Fibroblast of peridontal ligament (primary cell): Measurements from ENCODE around the gene KDM2A.
A peak's percentile ranks its signal among the peaks of the same experiment; 100 is the strongest.

Experiments
- DNase-seq: peaks from one replicate; pipeline ENCODE4 v3.0.0-alpha.2; 2010; ENCODE audit errors: extremely low read depth

KDM2A gene

DNA sequence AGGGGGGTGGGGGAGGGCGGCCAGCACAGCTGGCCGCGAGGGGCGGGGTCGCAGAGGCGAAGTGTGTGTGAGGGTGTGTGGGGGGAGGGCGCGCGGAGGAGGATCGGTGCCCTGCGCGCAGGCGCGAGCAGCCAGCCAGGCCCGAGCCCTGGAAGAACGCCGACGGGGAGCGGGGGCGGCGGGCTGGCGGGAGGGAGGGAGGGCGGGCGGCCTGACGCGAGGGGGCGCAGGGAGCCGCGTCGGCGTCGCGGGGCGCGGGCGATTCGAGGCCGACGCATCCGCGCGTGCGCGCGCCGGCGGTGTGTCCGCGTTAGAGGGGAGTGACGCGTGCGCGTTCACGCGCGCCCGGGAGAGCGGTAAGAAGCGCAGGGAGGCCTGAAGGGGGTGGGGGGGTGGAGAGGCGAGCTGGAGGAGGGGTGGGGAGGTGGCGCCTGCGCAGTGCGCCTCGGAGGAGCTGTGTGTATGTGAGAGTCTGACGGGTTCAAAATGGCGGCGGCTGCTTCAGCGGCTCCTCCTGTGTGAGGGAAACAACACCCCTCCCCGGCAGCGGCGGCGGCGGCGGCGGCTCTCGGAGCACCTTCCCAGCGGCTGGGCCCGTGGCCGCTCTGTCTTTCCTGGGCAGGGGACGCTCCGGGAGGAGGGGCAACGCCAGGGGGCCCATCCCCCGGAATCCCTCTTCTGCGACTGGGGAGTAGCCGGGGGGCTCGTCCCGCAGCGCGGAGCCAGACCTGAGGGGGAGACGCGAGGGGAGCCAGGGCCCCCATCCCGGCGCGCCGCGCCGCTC is at the start of gene KDM2A:
Gene KDM2A (plus strand): TSS at position 463 of the 784 bp plus-strand sequence. CDS start 2,054 bp downstream, outside the sequence.
- peak; percentile 97 for DNase-seq

DNA sequence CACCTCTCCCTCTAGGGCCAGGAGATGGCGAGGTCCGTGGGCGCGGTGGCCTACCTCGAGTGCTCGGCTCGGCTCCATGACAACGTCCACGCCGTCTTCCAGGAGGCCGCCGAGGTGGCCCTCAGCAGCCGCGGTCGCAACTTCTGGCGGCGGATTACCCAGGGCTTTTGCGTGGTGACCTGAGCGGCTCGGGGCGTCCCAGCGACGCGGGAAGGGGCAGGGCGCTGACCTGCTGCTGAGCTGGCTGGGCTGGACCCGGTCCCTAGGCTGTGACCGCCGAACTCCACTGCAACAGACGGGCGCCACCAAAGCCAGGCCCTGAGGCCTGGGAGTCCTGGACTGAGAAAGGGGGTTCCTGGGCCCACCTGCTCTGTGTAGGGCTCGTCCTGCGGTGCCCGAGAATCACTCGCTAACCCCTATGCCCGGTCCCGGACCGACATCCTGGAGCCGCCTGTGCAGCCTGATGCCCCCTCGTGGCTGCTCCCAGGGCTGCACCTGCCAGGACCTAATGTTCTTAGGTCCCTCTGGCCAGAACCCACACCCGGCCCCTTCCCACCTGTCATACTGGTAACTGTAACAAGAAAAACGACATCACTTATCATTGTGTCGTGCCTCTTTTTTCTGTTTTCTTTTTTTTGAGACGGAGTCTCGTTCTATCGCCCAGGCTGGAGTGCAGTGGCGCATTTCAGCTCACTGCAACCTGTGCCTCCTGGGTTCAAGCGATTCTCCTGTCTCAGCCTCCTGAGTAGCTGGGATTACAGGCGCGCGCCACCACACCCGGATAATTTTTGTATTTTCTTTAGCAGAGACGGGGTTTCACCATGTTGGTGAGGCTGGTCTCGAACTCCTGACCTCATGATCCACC is 47.4 kb upstream of the KDM2A start:
- peak; percentile 14 for DNase-seq

DNA sequence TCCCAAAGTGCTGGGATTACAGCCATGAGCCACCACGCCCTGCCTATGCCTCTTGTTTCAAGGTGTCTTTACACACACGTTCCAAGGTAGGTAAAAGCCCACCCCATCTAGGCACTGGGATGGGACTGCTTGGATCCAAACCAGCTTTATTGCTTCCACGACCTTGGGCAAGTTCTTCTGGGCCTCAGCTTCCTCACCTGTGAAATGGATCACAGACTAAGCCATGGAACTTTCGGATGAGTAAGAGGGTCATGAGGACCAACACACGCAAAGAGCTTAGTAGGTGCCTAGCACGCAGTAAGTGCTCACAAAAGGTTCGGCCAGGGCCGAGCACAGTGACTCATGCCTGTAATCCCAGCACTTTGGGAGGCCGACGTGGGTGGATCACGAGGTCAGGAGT is 46.8 kb upstream of the KDM2A start:
- DNase-seq: no peak

DNA sequence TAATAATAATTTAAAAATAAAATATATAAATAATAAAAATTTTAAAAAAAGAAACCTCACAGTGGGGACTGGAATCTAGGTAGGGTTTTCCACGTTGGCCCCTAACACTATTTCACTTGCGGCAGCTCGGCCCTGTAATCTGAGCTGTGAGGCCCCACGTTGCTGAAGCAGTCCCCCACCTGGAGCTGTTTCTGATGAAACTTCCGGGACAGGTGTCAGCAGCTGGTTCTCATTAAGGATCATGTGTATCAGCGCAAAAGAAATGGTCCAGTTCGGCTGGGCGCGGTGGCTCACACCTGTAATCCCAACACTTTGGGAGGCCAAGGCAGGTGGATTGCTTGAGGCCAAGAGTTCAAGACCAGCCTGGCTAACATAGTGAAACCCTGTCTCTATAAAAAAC is 45.2 kb upstream of the KDM2A start:
- DNase-seq: no peak

DNA sequence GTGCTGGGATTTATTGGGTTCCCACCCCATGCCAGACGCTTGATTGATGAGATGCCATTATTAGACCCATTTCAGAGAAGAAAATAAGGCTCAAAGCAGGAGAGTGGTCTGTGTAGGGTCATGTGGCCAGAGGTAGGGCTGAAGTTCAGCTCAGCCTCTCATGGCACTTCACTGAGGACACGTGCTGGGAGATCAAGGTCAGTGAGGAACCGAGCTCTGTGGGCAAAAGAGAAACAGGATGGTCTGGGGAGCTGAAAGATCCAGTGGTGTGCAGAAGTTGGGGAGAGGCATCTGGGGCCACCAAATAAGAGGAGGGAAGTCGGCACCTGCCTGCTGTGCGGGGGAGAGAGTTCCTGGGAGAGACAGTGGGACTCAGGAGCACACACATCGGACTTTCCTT is 42.9 kb upstream of the KDM2A start:
- DNase-seq: no peak

DNA sequence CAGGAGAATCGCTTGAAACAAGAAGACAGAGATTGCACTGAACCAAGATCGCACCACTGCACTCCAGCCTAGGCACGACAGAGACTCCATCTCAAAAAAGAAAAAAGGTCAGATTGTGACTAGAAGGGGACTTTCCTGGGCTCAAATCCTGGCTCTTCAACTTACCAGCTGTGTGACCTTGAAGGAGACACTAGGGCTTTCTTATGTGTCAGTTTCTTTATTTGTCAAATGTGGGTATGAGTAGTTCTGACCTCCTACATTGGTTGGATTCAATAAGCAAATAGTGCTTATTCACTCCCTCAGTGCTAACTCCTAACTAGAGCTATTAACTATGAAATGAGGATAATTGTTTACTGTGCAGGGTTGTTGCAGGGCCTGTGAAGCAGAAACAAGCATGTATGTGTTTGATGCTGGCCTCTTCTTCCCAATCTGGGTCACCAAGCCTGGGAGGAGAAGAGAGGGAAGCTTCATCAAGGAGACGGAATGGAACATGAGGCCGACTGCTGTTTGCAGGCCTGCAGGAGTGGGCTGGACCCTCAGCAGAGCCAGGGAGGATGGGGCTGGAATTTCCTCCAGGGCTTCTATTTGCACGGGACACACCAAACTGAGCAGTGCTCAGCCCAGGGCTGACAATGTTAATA is 39.9 kb upstream of the KDM2A start:
- DNase-seq: no peak

DNA sequence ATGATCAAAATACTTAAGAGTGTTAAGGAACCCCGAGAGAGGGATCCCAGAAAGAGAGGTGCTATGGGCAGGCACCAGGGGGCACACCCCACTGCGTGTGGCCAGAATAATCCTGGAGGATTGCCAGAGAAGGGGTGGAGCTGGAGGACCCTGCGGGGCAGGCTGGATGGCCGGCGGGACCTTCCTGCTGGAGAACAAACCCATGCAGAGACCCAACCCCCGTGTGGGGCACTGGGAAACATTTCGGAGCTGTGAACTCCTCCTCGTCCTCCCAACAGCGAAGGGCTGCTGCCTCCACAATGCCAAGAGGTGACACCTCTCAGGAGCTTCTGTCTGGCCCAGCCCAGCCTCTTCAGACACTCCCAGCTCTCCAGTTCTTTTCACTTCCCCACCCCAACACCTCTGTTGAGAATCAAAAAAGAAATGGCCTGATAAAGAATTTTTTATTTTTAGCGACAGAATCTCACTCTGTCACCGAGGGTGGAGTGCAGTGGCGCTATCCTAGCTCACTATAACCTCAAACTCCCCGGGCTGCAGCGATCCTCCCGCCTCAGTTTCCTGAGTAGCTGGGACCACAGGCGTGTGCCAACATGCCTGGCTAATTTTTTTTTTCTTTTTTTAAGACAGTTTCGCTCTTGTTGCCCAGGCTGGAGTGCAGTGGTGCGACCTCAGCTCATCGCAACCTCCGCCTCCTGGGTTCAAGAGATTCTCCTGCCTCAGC is 36.8 kb upstream of the KDM2A start:
- DNase-seq: peak; percentile 14

DNA sequence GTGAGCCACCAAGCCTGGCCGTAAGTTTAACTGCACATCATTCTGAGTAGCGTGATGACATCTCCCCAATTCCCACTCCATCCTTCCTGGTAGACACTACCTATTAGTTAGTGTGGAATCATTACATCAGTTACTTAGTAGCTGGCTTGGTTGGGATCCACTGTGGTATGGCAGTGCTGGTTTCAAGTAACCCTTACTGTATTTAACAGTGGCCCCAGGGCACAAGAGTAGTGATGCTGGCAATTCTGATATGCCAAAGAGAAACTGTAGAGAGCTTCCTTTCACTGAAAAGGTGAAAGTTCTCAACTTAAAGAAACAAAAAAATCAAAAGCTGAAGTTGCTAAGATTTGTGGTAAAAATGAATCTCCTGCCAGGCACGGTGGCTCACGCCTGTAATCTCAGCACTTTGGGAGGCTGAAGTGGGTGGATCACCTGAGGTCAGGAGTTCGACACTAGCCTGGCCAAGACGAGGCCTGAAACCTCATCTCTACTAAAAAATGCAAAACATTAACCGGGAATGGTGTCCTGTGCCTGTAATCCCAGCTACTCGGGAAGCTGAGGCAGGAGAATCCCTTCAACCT is 35.2 kb upstream of the KDM2A start:
- no peak for DNase-seq

DNA sequence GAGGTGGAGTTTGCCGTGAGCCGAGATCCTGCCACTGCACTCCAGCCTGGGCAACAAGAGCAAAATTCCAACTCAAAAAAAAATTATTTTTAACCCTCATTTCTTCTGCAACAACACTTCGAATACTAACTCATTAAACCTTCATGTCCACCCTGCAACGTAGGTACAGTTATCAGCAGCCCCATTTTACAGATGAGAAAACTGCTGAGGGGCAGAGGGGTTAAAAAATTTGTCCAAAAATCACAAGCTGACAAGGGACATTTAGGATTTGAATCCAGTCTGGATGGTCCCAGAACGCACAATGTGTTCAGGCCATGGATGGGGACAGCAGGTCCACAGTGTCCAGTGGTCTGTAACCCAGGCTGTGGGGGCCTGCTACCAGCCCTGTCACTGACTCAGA is 33.4 kb upstream of the KDM2A start:
- DNase-seq: no peak

DNA sequence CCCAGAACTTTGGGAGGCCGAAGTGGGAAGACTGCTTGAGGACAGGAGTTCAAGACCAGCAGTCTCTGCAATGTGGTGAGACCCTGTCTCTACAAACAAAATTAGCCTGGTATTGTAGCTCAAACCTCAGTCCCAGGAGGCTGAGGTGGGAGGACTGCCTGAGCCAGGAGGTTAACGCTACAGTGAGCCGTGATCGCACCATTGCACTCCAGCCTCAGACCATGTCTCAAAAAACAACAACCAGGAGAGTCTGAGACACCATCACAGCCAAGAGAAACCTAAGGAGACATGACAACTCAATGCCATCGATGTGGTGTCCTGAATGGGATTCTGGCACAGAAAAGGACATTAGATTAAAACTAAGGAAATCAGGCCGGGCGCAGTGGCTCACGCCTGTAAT is 28.3 kb upstream of the KDM2A start:
- DNase-seq: no peak

DNA sequence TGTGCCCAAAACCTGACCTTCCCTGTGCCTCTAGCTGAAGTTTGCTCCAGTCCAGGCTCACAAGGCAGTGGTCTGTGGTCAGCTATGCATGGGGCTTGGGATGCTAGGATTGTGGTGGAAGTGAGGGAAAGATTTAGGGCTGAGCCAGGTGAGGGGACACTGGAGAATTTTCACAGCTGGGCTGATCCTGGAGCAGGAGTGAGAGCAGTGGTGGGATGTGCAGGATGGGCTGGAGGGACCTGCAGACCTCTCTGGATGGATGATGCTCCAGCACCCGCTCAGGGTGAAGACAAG is 23.9 kb upstream of the KDM2A start:
- no peak for DNase-seq

DNA sequence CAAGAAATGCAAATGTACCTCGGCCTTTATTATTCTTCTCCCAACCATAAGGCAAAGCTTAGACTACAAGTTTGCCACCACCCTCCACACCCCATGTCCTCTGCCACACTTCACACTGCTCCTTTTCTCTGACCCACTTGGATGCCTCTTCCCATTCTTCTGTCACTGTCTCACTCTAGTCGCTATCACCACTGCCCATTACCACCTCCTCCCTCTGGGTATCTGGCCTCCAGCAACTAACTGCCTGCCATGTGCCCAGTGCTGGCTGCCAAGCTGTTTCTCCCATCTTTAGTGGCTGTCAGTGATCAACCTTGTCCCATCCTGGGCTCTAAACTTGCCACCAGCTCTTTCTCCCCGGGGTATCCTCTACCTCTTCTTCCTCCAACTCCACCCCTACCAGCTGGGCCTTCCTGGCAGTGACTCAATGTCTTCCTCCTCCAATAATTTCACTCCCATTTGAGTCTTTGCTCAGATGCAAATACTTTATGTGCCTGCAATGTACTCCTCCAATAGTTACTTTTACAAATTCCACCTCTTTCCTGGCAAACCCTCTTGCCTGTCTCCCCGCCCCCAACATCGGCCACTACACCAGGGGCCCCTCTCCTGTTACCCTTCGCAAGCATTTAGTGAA is 20.1 kb upstream of the KDM2A start:
- DNase-seq: no peak

DNA sequence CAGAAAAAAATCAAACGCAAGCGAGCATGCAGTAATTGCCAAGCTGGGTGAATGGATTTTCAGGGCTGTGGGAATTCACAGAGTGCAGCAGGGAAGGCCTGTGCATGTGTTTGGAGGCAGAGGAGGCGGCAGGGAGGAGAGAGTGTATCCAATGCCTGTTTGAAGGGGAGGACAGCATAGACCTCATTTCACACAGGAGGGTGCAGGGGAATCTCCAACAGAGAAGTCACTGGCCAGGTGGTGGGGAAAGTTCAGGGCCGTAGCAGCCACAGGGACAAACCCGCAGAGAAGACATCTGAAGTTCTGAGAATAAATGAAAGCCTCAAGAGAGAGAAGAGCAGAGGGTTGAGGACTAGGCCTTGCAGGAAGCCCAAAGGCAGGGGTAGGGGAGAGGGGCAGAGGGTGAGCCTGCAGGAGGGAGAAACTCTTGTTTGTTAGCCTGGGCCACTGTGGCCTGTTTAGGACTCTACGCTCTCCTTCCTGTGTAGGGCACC is 19.2 kb upstream of the KDM2A start:
- no peak for DNase-seq

DNA sequence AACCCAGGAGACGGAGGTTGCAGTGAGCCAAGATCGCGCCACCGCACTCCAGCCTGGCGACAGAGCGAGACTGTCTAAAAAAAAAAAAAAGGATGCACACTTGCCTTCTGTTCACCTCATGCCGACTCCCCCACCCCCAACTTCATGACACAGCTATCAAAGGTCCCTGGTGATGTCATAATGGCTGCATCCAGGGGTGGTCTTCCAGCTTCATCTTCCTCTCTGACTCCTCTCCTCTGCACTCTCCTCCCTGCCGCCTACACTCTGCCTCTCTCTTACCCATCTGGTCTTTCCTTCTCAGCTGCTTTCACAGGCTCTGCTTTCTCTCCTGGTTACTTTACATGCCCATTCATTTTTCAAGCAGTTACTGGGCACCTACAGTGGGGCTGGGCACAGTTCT is 16.4 kb upstream of the KDM2A start:
- no peak for DNase-seq

DNA sequence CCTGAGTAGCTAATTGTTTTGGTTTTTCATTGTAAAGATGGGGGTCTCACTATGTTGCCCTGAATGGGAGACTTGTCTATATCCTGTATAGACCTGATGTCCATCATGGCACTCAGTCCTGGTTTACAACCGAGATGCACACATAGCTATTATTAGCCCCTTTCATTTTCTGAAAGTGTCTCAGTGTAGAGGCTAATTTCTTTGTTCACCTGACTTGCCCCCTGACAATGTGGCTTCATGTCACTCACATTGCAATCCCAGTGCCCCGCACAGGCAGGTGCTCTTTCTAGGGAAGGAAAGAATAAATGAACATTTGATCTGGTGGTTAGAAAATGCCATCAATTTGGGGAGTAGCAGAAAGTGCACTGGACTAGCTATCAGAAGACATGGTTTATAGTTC is 13.1 kb upstream of the KDM2A start:
- no peak for DNase-seq

DNA sequence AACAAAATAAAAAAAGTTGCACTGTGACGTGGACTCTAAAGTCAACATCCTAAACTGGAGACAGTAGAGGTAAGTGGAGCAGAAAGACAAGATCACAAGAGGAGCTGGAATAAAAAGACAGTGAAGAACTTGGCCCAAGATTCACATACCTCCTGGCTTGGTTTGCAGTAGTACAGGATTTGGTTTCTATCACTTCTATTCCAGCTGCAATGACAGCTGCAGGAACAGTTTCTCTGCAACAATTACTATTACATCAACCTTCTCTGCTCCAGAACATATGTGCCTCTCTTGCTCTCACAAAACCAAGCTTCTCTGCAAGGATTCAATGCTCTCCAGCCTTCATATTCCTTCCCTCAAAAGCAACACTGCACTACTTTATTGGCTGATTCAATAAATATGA is 7.8 kb upstream of the KDM2A start:
- peak; percentile 74 for DNase-seq

DNA sequence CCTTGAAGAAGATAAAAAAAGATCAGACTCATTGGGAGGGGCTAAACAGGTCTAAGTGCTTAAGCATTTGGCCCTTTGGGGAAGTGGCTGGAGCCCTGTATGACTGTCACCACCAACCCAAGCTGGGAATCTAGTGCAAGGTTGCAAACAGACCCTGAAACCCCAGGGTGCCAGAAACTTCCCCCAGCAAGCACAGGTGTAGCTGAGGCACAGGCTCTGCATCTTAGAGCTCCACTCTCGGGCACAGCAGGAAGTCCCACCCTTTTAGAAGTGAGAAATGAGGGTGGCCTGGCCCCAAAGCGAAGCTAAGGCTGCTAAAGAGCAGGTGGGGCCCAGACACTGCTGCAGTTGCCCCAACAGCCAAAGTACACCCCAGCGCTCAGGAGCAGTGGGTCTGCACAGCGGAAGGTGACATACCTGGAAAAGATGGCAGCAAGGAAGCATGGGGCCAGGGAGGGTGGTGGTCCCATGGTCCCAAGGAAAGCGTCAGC is 5.8 kb upstream of the KDM2A start:
- no peak for DNase-seq

DNA sequence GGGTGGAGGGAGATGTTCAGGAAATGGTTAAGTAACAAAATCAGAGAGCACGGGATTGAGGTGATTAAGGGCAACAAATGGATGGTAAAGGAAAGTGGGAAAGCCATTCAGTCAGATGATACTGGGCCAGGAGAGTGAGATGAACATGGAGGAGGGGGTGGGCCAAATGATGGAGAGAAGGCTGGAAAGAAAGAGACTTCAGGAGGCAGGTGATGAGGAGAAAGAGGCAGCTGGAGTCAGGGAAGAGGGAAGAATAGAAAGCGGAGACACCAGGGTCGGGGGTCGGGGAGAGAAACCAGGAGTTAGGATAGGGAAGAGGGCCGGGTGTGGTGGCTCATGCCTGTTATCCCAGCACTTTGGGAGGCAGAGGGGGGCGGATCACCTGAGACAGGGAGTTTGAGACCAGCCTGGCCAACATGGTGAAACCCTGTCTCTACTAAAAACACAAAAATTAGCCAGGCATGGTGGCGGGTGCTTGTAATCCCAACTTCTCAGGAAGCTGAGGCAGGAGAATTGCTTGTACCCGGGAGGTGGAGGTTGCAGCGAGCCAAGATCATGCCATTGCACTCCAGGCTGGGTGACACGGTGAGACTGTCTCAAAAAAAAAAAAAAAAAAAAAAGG is 4.7 kb upstream of the KDM2A start:
- DNase-seq: no peak

DNA sequence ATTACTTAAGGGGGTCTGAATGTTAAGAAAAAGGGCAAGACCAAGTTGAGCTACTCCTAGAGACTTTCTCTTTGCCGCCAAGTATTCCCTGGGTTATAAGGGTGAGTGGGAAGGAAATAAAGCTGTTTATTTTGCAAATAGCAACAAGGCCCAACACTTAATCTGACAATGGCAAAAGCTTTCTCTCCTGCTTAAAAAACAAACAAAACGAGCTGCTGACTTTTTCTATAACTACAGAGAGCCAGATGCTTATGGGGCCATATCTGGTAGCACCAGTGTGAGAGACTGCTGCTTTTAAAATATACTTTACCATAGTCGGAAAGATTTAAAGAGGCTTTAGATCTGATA is 2.3 kb upstream of the KDM2A start:
- DNase-seq: no peak

DNA sequence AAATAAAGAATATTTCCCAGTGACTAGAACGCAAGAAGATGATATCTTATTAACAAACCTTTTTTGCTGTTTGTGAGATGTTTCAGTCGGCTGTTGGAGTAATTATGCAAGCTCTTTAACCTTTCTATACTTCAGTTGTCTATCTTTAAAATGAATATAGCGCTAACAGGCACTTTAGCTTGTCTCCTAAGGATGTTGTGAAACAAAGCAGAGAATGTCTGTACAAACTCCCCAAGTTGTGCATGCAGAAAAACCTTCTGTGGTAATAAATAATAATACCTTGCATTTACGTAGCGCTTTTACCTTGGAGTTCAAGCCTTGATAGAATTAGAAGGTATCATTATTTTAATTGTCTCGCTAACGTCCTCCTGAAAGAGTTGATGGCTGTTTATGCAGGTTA is 1.9 kb upstream of the KDM2A start:
- DNase-seq: no peak
